Dermis blood vessel endothelial cell (primary cell): ENCODE results near the gene CDH13. TPM values are rescaled to one million over a fixed set of nuclear protein-coding genes. Genes with fewer than 3 reads are reported as not detected.
A peak's percentile ranks its signal among the peaks of the same experiment; 100 is the strongest.

Experiments
- DNase-seq: peaks from one replicate; pipeline ENCODE4 v3.0.0; 2010
- total RNA-seq: library from RNA; depleted of rRNA; stranded (reverse); fragments of >200 nt; gene quantifications from 2 replicates; pipeline ENCODE4 v1.2.3, GENCODE V29; 2014

CDH13 gene
- total RNA-seq, 1 donor from 2014 or later: 135 TPM

GRCh38 chr16:83066011-83066410 is 439.2 kb downstream of the CDH13 start:
- no peak for DNase-seq

GRCh38 chr16:83066881-83067280 is 440.1 kb downstream of the CDH13 start:
- no peak for DNase-seq

- DNase-seq: peak; percentile 80
Observed at GRCh38 chr16:83068686-83069085, 441.9 kb downstream of the CDH13 start.

GRCh38 chr16:83070416-83071209 is 443.8 kb downstream of the CDH13 start:
- peak; percentile 67 for DNase-seq

GRCh38 chr16:83075956-83076355 is 449.2 kb downstream of the CDH13 start:
- DNase-seq: no peak

- DNase-seq: no peak
Observed at GRCh38 chr16:83083361-83083760, 456.6 kb downstream of the CDH13 start.

- no peak for DNase-seq
Observed at GRCh38 chr16:83085660-83086059, 458.9 kb downstream of the CDH13 start.

GRCh38 chr16:83095941-83096692 is 469.3 kb downstream of the CDH13 start:
- DNase-seq: no peak

- DNase-seq: no peak
Observed at GRCh38 chr16:83098536-83098935, 471.8 kb downstream of the CDH13 start.

- DNase-seq: no peak
Observed at GRCh38 chr16:83100679-83101078, 473.9 kb downstream of the CDH13 start.

- no peak for DNase-seq
Observed at GRCh38 chr16:83102336-83102735, 475.6 kb downstream of the CDH13 start.

GRCh38 chr16:83105279-83106077 is 478.7 kb downstream of the CDH13 start:
- no peak for DNase-seq

GRCh38 chr16:83109490-83110125 is 482.8 kb downstream of the CDH13 start:
- no peak for DNase-seq

- no peak for DNase-seq
Observed at GRCh38 chr16:83110269-83110668, 483.5 kb downstream of the CDH13 start.

GRCh38 chr16:83113317-83113716 is 486.5 kb downstream of the CDH13 start:
- peak; percentile 62 for DNase-seq

- no peak for DNase-seq
Observed at GRCh38 chr16:83113811-83114210, 487.0 kb downstream of the CDH13 start.

GRCh38 chr16:83115491-83116232 is 488.9 kb downstream of the CDH13 start:
- DNase-seq: no peak

GRCh38 chr16:83116274-83116892 is 489.6 kb downstream of the CDH13 start:
- DNase-seq: no peak

- DNase-seq: no peak
Observed at GRCh38 chr16:83117810-83118209, 491.0 kb downstream of the CDH13 start.

GRCh38 chr16:83118365-83118764 is 491.6 kb downstream of the CDH13 start:
- DNase-seq: no peak

- no peak for DNase-seq
Observed at GRCh38 chr16:83125999-83126568, 499.3 kb downstream of the CDH13 start.
